ENCODE measurements around the gene ZNF185. TPM values are rescaled to one million over a fixed set of nuclear protein-coding genes. Genes with fewer than 3 reads are reported as not detected.

Gene ZNF185
- total and polyA plus RNA-seq, 2 of the 8 experiments (the other 6 are each of a cell fraction or from before 2014, with no cell fraction given): 15.6 to 20.1 TPM

DNA sequence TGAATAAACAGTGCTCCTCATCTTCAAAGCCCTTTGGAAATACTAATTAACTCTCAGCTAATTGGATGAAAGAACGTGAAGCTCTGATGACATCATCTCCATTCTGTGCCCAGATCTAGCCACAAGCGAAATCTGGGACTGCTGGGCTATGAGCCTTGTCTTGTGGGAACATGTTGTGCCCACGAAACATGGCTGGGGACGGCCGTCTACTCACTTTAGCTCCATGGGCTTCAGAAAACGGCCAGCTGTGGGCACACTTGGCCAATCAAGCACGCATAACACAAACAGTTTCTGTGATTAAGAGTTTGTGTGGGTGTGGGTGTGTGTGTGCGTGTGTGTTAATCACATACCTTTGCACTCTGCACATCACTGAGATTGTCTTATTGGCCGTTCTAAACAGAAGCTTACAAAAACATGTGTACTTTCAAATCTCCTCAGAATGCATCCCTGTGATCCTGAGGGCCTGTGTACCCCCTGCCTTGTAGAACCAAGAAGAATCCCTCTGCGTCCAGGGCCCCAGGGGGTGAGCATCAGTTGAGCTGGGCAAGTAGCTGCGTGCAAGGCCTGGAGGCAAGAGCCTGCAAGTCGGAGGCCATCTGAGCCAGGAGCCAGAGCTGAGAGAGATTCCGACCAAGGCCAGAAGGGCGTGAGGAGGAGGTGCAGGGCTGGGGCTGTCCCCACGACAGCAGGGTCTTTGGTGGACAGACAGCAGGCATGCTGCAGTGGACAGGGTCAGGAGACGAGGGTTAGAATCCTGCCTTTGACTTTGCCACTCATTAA lies 18.7 kb upstream of the ZNF185 start:
- no peak overlapping the region for H2BK15ac ChIP-seq (ENCODE audit: low read length)
- no peaks in the 10 kb centered on the region for H3K79me1 ChIP-seq (ENCODE audit: low read depth, low read length)
- H4K5ac ChIP-seq (ENCODE audit: insufficient read length, low read depth, low read length): no peak overlapping the region
- H3K79me2 ChIP-seq (ENCODE audit: control insufficient read depth in 1 of 2, insufficient read depth in 2 of 2, low read length in 2 of 2): no peaks in the 10 kb centered on the region
- 79% methylated on average over 15 of the region's 16 CpGs; no CpG with 5 or more reads in 1 of the 2 experiments for WGBS, 2 experiments (ENCODE audit: extremely low coverage in 1 of 2, insufficient coverage in 1 of 2, insufficient read length in 1 of 2, insufficient replicate concordance in 2 of 2, low coverage in 1 of 2, low lambda C conversion rate in 2 of 2, missing lambda C conversion rate in 1 of 2)
- H3K4ac ChIP-seq (replicated peaks; ENCODE audit: insufficient read length, low read depth, low read length): no peak overlapping the region
- H2AK5ac ChIP-seq (ENCODE audit: low read depth, low read length): no peak overlapping the region
- H2BK20ac ChIP-seq (ENCODE audit: low read length): no peak overlapping the region
- no peak for DNase-seq (ENCODE audit: low read depth in 1 of 2, low spot score in 2 of 2)
- no peak overlapping the region for H3K27ac ChIP-seq (ENCODE audit: low read depth, low read length)
- no peak overlapping the region for H3K56ac ChIP-seq (replicated peaks; ENCODE audit: insufficient read length, low read depth, low read length)
- TF ChIP-seq, protein P1, sequence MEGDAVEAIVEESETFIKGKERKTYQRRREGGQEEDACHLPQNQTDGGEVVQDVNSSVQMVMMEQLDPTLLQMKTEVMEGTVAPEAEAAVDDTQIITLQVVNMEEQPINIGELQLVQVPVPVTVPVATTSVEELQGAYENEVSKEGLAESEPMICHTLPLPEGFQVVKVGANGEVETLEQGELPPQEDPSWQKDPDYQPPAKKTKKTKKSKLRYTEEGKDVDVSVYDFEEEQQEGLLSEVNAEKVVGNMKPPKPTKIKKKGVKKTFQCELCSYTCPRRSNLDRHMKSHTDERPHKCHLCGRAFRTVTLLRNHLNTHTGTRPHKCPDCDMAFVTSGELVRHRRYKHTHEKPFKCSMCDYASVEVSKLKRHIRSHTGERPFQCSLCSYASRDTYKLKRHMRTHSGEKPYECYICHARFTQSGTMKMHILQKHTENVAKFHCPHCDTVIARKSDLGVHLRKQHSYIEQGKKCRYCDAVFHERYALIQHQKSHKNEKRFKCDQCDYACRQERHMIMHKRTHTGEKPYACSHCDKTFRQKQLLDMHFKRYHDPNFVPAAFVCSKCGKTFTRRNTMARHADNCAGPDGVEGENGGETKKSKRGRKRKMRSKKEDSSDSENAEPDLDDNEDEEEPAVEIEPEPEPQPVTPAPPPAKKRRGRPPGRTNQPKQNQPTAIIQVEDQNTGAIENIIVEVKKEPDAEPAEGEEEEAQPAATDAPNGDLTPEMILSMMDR (IDR thresholded peaks at IDR 0.05; ENCODE audit: control extremely low read depth in 1 of 3, insufficient read depth in 1 of 3, low read depth in 1 of 3, low read length in 3 of 3): no peak
- no peak for TF ChIP-seq RXRA (IDR thresholded peaks at IDR 0.05; ENCODE audit: insufficient read depth, low read depth, low read length)
- H3K4me2 ChIP-seq (ENCODE audit: insufficient read depth in 1 of 2, low read depth in 2 of 2, low read length in 2 of 2): no peak overlapping the region
- no peak overlapping the region for H2BK120ac ChIP-seq (replicated peaks; ENCODE audit: low read depth, low read length)
- H4K91ac ChIP-seq (replicated peaks; ENCODE audit: insufficient read length, low read length): no peak overlapping the region
- H3K36me3 ChIP-seq (ENCODE audit: control insufficient read depth in 2 of 4, insufficient read depth in 4 of 4, low read length in 3 of 4): no peaks in the 10 kb centered on the region
- no peak overlapping the region for H3K14ac ChIP-seq (ENCODE audit: insufficient read length)
- H2AFZ ChIP-seq (ENCODE audit: low read length): no peak overlapping the region
- no peaks in the 10 kb centered on the region for H4K20me1 ChIP-seq (replicated peaks in 1 of 2; ENCODE audit: control insufficient read depth in 1 of 2, insufficient read depth in 2 of 2, low read length in 2 of 2)
- H3K18ac ChIP-seq (ENCODE audit: extremely low read depth, low read length): no peak overlapping the region
- H3K9ac ChIP-seq (replicated peaks in 1 of 4; ENCODE audit: extremely low read depth in 1 of 4, low read depth in 3 of 4, low read length in 3 of 4): no peak overlapping the region
- ChIA-PET POLR2A (ENCODE audit: partially characterized antibody) (no interaction called here), CTCF (ENCODE audit: partially characterized antibody) (interaction anchor here (0.8 to 2.1 kb wide), 4 partner anchors 9 to 47 kb away, joined by 3 to 8 read pairs (median 3); no protein-coding TSS in a partner anchor)
- no peaks in the 10 kb centered on the region for H3K23me2 ChIP-seq (ENCODE audit: low read depth, low read length)
- no peaks in the 10 kb centered on the region for H3K27me3 ChIP-seq (replicated peaks in 1 of 4; ENCODE audit: control insufficient read depth in 3 of 4, extremely low read depth in 1 of 4, insufficient read depth in 3 of 4, low read length in 3 of 4)
- FAIRE-seq: no peak
- no peak overlapping the region for H2BK12ac ChIP-seq (ENCODE audit: low read depth, low read length)
- H3K4me3 ChIP-seq (ENCODE audit: extremely low read depth in 1 of 4, insufficient read depth in 2 of 4, low read depth in 3 of 4, low read length in 4 of 4): no peak overlapping the region
- no peaks in the 10 kb centered on the region for H3K4me1 ChIP-seq (replicated peaks in 1 of 4; ENCODE audit: control insufficient read depth in 3 of 4, insufficient read depth in 4 of 4, low read length in 3 of 4)
- no peak overlapping the region for H4K8ac ChIP-seq (ENCODE audit: extremely low read depth, insufficient read depth, low read length)
- H2BK5ac ChIP-seq (ENCODE audit: low read depth, low read length): no peak overlapping the region
- H3K9me3 ChIP-seq (ENCODE audit: insufficient read depth in 2 of 2, low read depth in 1 of 2, low read length in 1 of 2): no peaks in the 10 kb centered on the region; a peak in 1 of 4 replicates
- H3K23ac ChIP-seq (ENCODE audit: insufficient read length): no peak overlapping the region

Data from H1 (cell line).